ENCODE measurements around the gene CEP104.

CEP104 gene

GRCh38 chr1:3816331-3817137, 40.5 kb downstream of the CEP104 start:
- TF ChIP-seq CSRNP3 (CRISPR knock-in tag; IDR thresholded peaks at IDR 0.05), result no peak
- no peak for TF ChIP-seq RARB (CRISPR knock-in tag; IDR thresholded peaks at IDR 0.05)
- TF ChIP-seq POU6F1 (CRISPR knock-in tag; IDR thresholded peaks at IDR 0.05; ENCODE audit: borderline replicate concordance, low read depth), result no peak
- TF ChIP-seq SNAI2 (CRISPR knock-in tag; IDR thresholded peaks at IDR 0.05), result no peak
- no peak for TF ChIP-seq OSR1 (CRISPR knock-in tag; IDR thresholded peaks at IDR 0.05)
- TF ChIP-seq PATZ1 (CRISPR knock-in tag; IDR thresholded peaks at IDR 0.05; ENCODE audit: borderline replicate concordance), result no peak
- TF ChIP-seq ARNTL (CRISPR knock-in tag; IDR thresholded peaks at IDR 0.05; ENCODE audit: borderline replicate concordance, low read depth), result no peak
- TF ChIP-seq ZNF70 (CRISPR knock-in tag; IDR thresholded peaks at IDR 0.05), result no peak
- no peak for TF ChIP-seq CREB5 (CRISPR knock-in tag; IDR thresholded peaks at IDR 0.05; ENCODE audit: low read depth)
- no peak for TF ChIP-seq TSHZ2 (CRISPR knock-in tag; IDR thresholded peaks at IDR 0.05)
- no peak for TF ChIP-seq TOX (CRISPR knock-in tag; IDR thresholded peaks at IDR 0.05; ENCODE audit: borderline replicate concordance)
- no peak for TF ChIP-seq GLIS3 (CRISPR knock-in tag; IDR thresholded peaks at IDR 0.05)
- no peak for TF ChIP-seq CSDC2 (CRISPR knock-in tag; IDR thresholded peaks at IDR 0.05)
- no peak for TF ChIP-seq ZFP30 (CRISPR knock-in tag; IDR thresholded peaks at IDR 0.05)
- TF ChIP-seq BACH2 (CRISPR knock-in tag; IDR thresholded peaks at IDR 0.05; ENCODE audit: borderline replicate concordance), result no peak
- no peak for TF ChIP-seq ZFP3 (CRISPR knock-in tag; IDR thresholded peaks at IDR 0.05)
- no peak for TF ChIP-seq TCF4 (CRISPR knock-in tag; IDR thresholded peaks at IDR 0.05; ENCODE audit: borderline replicate concordance)
- TF ChIP-seq ESRRG (CRISPR knock-in tag; IDR thresholded peaks at IDR 0.05), result no peak
- no peak for TF ChIP-seq ISL1 (CRISPR knock-in tag; IDR thresholded peaks at IDR 0.05)
- no peak for ATAC-seq

- ATAC-seq, result no peak
Observed at GRCh38 chr1:3814771-3815561, 42.0 kb downstream of the CEP104 start.

More at GRCh38 chr1:3814771-3815561, 42.0 kb downstream of the CEP104 start:
- TF ChIP-seq ESRRG (CRISPR knock-in tag; IDR thresholded peaks at IDR 0.05) (no peak), ZNF8 (CRISPR knock-in tag; IDR thresholded peaks at IDR 0.05) (no peak), PPARA (CRISPR knock-in tag; IDR thresholded peaks at IDR 0.05; ENCODE audit: borderline replicate concordance) (no peak), ARNTL (CRISPR knock-in tag; IDR thresholded peaks at IDR 0.05; ENCODE audit: borderline replicate concordance, low read depth) (no peak), TSHZ2 (CRISPR knock-in tag; IDR thresholded peaks at IDR 0.05) (no peak), SNAI2 (CRISPR knock-in tag; IDR thresholded peaks at IDR 0.05) (no peak), CSDC2 (CRISPR knock-in tag; IDR thresholded peaks at IDR 0.05) (no peak), ZFP3 (CRISPR knock-in tag; IDR thresholded peaks at IDR 0.05) (no peak), ISL1 (CRISPR knock-in tag; IDR thresholded peaks at IDR 0.05) (no peak), GLIS3 (CRISPR knock-in tag; IDR thresholded peaks at IDR 0.05) (no peak), BACH2 (CRISPR knock-in tag; IDR thresholded peaks at IDR 0.05; ENCODE audit: borderline replicate concordance) (no peak), RARB (CRISPR knock-in tag; IDR thresholded peaks at IDR 0.05) (no peak), ZNF70 (CRISPR knock-in tag; IDR thresholded peaks at IDR 0.05) (no peak), ZC3H10 (CRISPR knock-in tag; IDR thresholded peaks at IDR 0.05) (no peak)
